Esophagus muscularis mucosa (tissue), 4 donors: ENCODE data around the gene WNT11. TPM values are rescaled to one million over a fixed set of nuclear protein-coding genes. Genes with fewer than 3 reads are reported as not detected.
A peak's percentile ranks its signal among the peaks of the same experiment; 100 is the strongest.

Source experiments
- DNase-seq: peaks from one replicate; pipeline ENCODE4 v3.0.0-alpha.2; 2017; ENCODE audit errors: extremely low spot score
- H3K27ac ChIP-seq, 4 donors: fragments of 200-600 bp; sonication (generic); replicated peaks in 1 of 4; 1 replicate in 3 of 4; 2 replicates in 1 of 4; pipeline ENCODE4 v1.5.1; 2016 to 2019; ENCODE audit warnings: mild to moderate bottlenecking in 1 of 4
- H3K27me3 ChIP-seq, 4 donors: fragments of 200-600 bp; sonication (generic); one replicate each; pipeline versions ENCODE4 v1.5.1 to v1.6.0; 2016 to 2019
- H3K36me3 ChIP-seq, 4 donors: fragments of 200-600 bp; sonication (generic); one replicate each; pipeline ENCODE4 v1.5.1; 2016 to 2019
- H3K4me1 ChIP-seq, 4 donors: fragments of 200-600 bp; sonication (generic); one replicate each; pipeline ENCODE4 v1.5.1; 2016 to 2019
- H3K4me3 ChIP-seq, 4 donors: fragments of 200-600 bp; sonication (generic); 1 replicate in 2 of 4; 2 replicates in 2 of 4; pipeline ENCODE4 v1.5.1; 2016 to 2019; ENCODE audit warnings: mild to moderate bottlenecking in 4 of 4, moderate library complexity in 1 of 4
- H3K9me3 ChIP-seq, 4 donors: fragments of 200-600 bp; sonication (generic); 1 replicate in 3 of 4; 2 replicates in 1 of 4; pipeline ENCODE4 v1.5.1; 2016 to 2019
- CTCF ChIP-seq, 3 experiments: fragments of 200-600 bp in 2 of 3; fragments of 450-650 bp in 1 of 3; sonication (generic) in 2 of 3; IDR thresholded peaks; one replicate each; pipeline ENCODE4 v1.5.1; 2017 to 2019; ENCODE audit warnings: antibody characterized with exemption in 3 of 3, mild to moderate bottlenecking in 2 of 3, moderate library complexity in 1 of 3
- EP300 ChIP-seq: sonication (generic); formaldehyde crosslinking; IDR thresholded peaks from one replicate; pipeline ENCODE4 v1.6.1; 2017; ENCODE audit warnings: antibody characterized with exemption
- POLR2A ChIP-seq: fragments of 450-650 bp; IDR thresholded peaks from one replicate; pipeline ENCODE4 v1.6.1; 2017; ENCODE audit warnings: antibody characterized with exemption, moderate library complexity, mild to moderate bottlenecking, low read depth
- POLR2AphosphoS5 ChIP-seq, 2 donors: sonication (generic); formaldehyde crosslinking; IDR thresholded peaks; one replicate each; pipeline ENCODE4 v1.6.1; 2017; ENCODE audit warnings: antibody characterized with exemption in 2 of 2
- WGBS: methylation state at CpG from one replicate; pipeline ENCODE4 v1.1.5; 2018; 5-methylcytosine and 5-hydroxymethylcytosine counted together
- intact Hi-C: fragments of 100-400 bp; cut with DNase I; formaldehyde crosslinking; loops from one replicate; pipeline ENCODE4 v1.15.1; 2023
- total RNA-seq, 4 donors: library from RNA; depleted of rRNA; stranded (reverse); fragments of >200 nt; gene quantifications; one replicate each; pipeline versions ENCODE4 v1.1.0 to v1.2.1, GENCODE V29; 2016

WNT11 gene
- total RNA-seq, 4 donors from 2014 or later, result 3.7 to 11.0 (median 7.7) TPM

DNA sequence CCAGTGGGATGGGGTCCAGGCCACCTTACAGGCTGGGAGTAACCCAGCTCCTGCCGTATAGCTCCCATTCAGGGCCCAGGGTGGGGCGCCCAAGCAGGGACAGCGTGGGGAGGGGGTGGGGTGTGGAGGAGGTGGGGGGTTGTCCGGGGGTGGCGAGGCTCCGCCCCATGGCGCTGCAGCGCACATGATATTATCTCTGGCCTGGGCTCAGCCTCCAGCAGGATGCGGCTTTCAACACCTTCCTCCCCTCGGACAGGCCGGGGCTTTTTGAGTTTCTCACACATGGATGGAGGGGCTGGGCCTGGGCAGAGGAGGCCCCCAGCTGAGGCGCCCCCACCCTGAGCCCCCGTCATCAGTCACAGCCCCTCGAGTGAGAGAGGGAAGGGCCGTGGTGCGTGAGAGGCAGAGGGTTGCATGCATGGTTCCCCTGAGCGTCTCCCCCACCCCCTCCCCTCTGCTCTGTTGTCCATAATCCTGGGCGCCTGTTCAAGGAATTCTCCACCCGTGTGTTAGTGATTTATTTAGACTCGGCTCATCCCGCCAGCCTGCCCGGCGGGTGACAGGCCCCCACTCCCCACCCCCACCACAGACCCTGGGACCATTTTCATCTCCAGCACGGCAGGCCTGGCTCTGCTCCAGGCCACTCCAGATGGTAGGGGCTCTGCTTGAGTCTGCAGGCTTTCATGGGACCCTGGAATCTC is 44.9 kb downstream of the WNT11 start:
- intact Hi-C loops, result no loop called here
- Histone ChIP-seq H3K27me3 (no peaks in the 10 kb centered on the region), H3K36me3 (no peaks in the 10 kb centered on the region), H3K4me3 (peak overlapping the region; percentile 24 to 43 (median 34)), H3K4me1 (peaks cover 13 to 23% (median 21%) of the 10 kb centered on the region in 4 donors), H3K9me3 (no peaks in the 10 kb centered on the region), H3K27ac (no peak overlapping the region)
- no peak for TF ChIP-seq EP300
- no peak for TF ChIP-seq POLR2AphosphoS5 (IDR thresholded peaks at IDR 0.05)
- no CpG with 5 or more reads among the region's 24 CpGs for WGBS
- no peak for DNase-seq

DNA sequence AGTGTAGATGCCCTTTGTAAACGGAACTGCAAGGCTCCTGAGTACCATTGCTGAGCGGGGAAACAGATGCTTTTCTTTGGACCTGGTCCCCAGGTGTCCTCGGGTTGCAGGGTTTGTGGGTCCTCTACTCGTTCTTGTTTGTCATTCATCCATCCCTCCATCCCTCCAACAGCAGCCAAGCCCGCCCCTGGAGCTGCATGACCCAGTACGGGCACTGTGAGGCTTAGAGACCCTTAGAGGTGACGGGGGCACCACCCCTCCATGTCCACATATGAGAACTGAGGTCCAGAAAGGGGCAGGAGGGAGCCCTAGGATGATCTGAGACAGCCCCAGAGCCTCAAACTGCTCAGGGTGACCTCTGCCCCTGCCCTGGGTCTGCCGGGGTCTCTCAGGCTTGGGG is 45.4 kb downstream of the WNT11 start:
- DNase-seq, result no peak
- no peak for TF ChIP-seq EP300
- TF ChIP-seq POLR2AphosphoS5 (IDR thresholded peaks at IDR 0.05), result no peak
- no peak for TF ChIP-seq POLR2A
- TF ChIP-seq CTCF (IDR thresholded peaks at IDR 0.05), result no peak
- peak overlapping the region in 2 of 4 donors; percentile 24 to 31 for H3K4me3 ChIP-seq
- intact Hi-C loops, result no loop called here
- peaks cover 13 to 23% (median 21%) of the 10 kb centered on the region in 4 donors for H3K4me1 ChIP-seq
- H3K27ac ChIP-seq, result no peak overlapping the region
- H3K36me3 ChIP-seq, result no peaks in the 10 kb centered on the region
- no peaks in the 10 kb centered on the region for H3K27me3 ChIP-seq
- 92% methylated on average over 7 of the region's 8 CpGs for WGBS
- H3K9me3 ChIP-seq, result no peaks in the 10 kb centered on the region

GRCh38 chr11:76159983-76160661 is 46.2 kb downstream of the WNT11 start:
- no peak for TF ChIP-seq POLR2AphosphoS5 (IDR thresholded peaks at IDR 0.05)
- TF ChIP-seq EP300, result no peak
- TF ChIP-seq POLR2A, result no peak
- no peak for TF ChIP-seq CTCF (IDR thresholded peaks at IDR 0.05)
- Histone ChIP-seq H3K27ac (no peak overlapping the region), H3K27me3 (no peaks in the 10 kb centered on the region), H3K36me3 (no peaks in the 10 kb centered on the region), H3K4me3 (no peak overlapping the region), H3K4me1 (peaks cover 13 to 23% (median 21%) of the 10 kb centered on the region in 4 donors), H3K9me3 (no peaks in the 10 kb centered on the region)
- intact Hi-C loops, result no loop called here
- WGBS, result 90% methylated on average over 10 of the region's 14 CpGs
- DNase-seq, result no peak

- Histone ChIP-seq H3K9me3 (no peaks in the 10 kb centered on the region), H3K4me3 (no peak overlapping the region), H3K36me3 (no peaks in the 10 kb centered on the region), H3K27me3 (no peaks in the 10 kb centered on the region), H3K27ac (no peak overlapping the region), H3K4me1 (peaks cover 13 to 23% (median 21%) of the 10 kb centered on the region in 4 donors)
- TF ChIP-seq CTCF (IDR thresholded peaks at IDR 0.05) (no peak), POLR2AphosphoS5 (IDR thresholded peaks at IDR 0.05) (no peak), EP300 (no peak), POLR2A (no peak)
- 95% methylated on average over 12 of the region's 14 CpGs for WGBS
- no peak for DNase-seq
- intact Hi-C loops, result no loop called here
These were observed 46.9 kb downstream of the WNT11 start for GRCh38 chr11:76159303-76159937.
